HEK293 (cell line): ENCODE results near the gene TMEM51.

Source experiments
- CTCF ChIA-PET: fragments of 350-600 bp; formaldehyde crosslinking; extraction: SDS; loops from one replicate; lab custom pipeline; 2021; ENCODE audit warnings: antibody characterized with exemption; lab: Yijun Ruan, JAX
- POLR2A ChIA-PET: fragments of 300-600 bp; formaldehyde crosslinking; extraction: SDS; loops from one replicate; lab custom pipeline; 2020; ENCODE audit warnings: antibody characterized with exemption, inconsistent platforms; lab: Yijun Ruan, JAX
- H3K27ac ChIP-seq: fragments of 200-500 bp; sonication (Bioruptor generic); 2 replicates; pipeline ENCODE4 v1.5.1; 2014; ENCODE audit warnings: low read depth, low read length, control low read depth, inconsistent platforms; ENCODE audit errors: extremely low read depth
- H3K36me3 ChIP-seq, 2 experiments: fragments of 200-500 bp in 1 of 2; sonication (Bioruptor generic) in 1 of 2; 1 replicate in 1 of 2; 2 replicates in 1 of 2; pipeline ENCODE4 v1.5.1; 2014 to 2017; ENCODE audit warnings: inconsistent platforms in 2 of 2, low read length in 2 of 2; ENCODE audit not compliant: control insufficient read depth in 2 of 2, insufficient read depth in 1 of 2
- H3K4me1 ChIP-seq: fragments of 200-500 bp; sonication (Bioruptor generic); 2 replicates; pipeline ENCODE4 v1.5.1; 2014; ENCODE audit warnings: mild to moderate bottlenecking, low read length, inconsistent platforms; ENCODE audit not compliant: control insufficient read depth, insufficient read depth
- H3K4me3 ChIP-seq: 2 replicates; pipeline ENCODE4 v1.5.1; 2011; ENCODE audit warnings: low read depth, mild to moderate bottlenecking, control low read depth, low read length, moderate library complexity
- H3K9me3 ChIP-seq: fragments of 200-500 bp; sonication (Bioruptor generic); 2 replicates; pipeline ENCODE4 v1.5.1; 2014; ENCODE audit warnings: low read depth, low read length, inconsistent platforms; ENCODE audit not compliant: control insufficient read depth, insufficient read depth
- KLF1 ChIP-seq: fragments of 450-650 bp; formaldehyde crosslinking; IDR thresholded peaks from 2 replicates; pipeline ENCODE4 v1.5.1; 2016; ENCODE audit warnings: missing biosample characterization, missing genetic modification characterization
- MEIS1 ChIP-seq: sonication (generic); formaldehyde crosslinking; IDR thresholded peaks from 2 replicates; pipeline ENCODE4 v1.8.1; 2022; ENCODE audit warnings: missing genetic modification reagents, mild to moderate bottlenecking, borderline replicate concordance
- SCRT2 ChIP-seq: fragments of 450-650 bp; formaldehyde crosslinking; IDR thresholded peaks from 2 replicates; pipeline ENCODE4 v1.5.1; 2016; ENCODE audit warnings: missing biosample characterization, missing genetic modification characterization
- SETDB1 ChIP-seq: IDR thresholded peaks from one replicate; pipeline ENCODE4 v1.6.1; 2017; ENCODE audit warnings: mild to moderate bottlenecking, low read length, moderate library complexity, mixed read lengths; ENCODE audit not compliant: insufficient read length
- ZBTB1 ChIP-seq: fragments of 450-650 bp; formaldehyde crosslinking; IDR thresholded peaks from 2 replicates; pipeline ENCODE4 v1.5.1; 2016; ENCODE audit warnings: missing biosample characterization, missing genetic modification characterization
- ZNF155 ChIP-seq: fragments of 450-650 bp; formaldehyde crosslinking; IDR thresholded peaks from 2 replicates; pipeline ENCODE4 v1.5.1; 2016; ENCODE audit warnings: missing biosample characterization, missing genetic modification characterization
- ZNF169 ChIP-seq: fragments of 450-650 bp; formaldehyde crosslinking; IDR thresholded peaks from 2 replicates; pipeline ENCODE4 v1.5.1; 2016; ENCODE audit warnings: missing biosample characterization, missing genetic modification characterization
- ZNF19 ChIP-seq: fragments of 450-650 bp; formaldehyde crosslinking; IDR thresholded peaks from 2 replicates; pipeline ENCODE4; 2016; ENCODE audit warnings: missing biosample characterization, missing genetic modification characterization, low read depth
- ZNF560 ChIP-seq: fragments of 450-650 bp; formaldehyde crosslinking; IDR thresholded peaks from 2 replicates; pipeline ENCODE4 v1.5.1; 2017; ENCODE audit warnings: missing biosample characterization, missing genetic modification characterization, borderline replicate concordance
- ZNF585B ChIP-seq: fragments of 450-650 bp; formaldehyde crosslinking; IDR thresholded peaks from 2 replicates; pipeline ENCODE4 v1.5.1; 2016; ENCODE audit warnings: missing biosample characterization, missing genetic modification characterization
- ZNF768 ChIP-seq: fragments of 450-650 bp; formaldehyde crosslinking; IDR thresholded peaks from 2 replicates; pipeline ENCODE4 v1.5.1; 2018; ENCODE audit warnings: missing biosample characterization, mild to moderate bottlenecking, missing genetic modification characterization
- TF ChIP-seq, protein P1 (sequence below): fragments of 450-650 bp; formaldehyde crosslinking; IDR thresholded peaks from 2 replicates; pipeline ENCODE4 v1.5.1; 2017; ENCODE audit warnings: missing biosample characterization, missing genetic modification characterization
- TF ChIP-seq, protein P2 (sequence below): fragments of 450-650 bp; formaldehyde crosslinking; conservative IDR thresholded peaks from 2 replicates; pipeline ENCODE4 v1.5.1; 2016; ENCODE audit warnings: low read depth, missing biosample characterization, missing genetic modification characterization
- TF ChIP-seq, protein P3 (sequence below): fragments of 450-650 bp; formaldehyde crosslinking; IDR thresholded peaks from 2 replicates; pipeline ENCODE4 v1.5.1; 2016; ENCODE audit warnings: missing biosample characterization, missing genetic modification characterization, borderline replicate concordance
- TF ChIP-seq, protein P4 (sequence below): fragments of 450-650 bp; formaldehyde crosslinking; IDR thresholded peaks from 2 replicates; pipeline ENCODE4 v1.5.1; 2016; ENCODE audit warnings: missing biosample characterization, missing genetic modification characterization

Gene TMEM51

DNA sequence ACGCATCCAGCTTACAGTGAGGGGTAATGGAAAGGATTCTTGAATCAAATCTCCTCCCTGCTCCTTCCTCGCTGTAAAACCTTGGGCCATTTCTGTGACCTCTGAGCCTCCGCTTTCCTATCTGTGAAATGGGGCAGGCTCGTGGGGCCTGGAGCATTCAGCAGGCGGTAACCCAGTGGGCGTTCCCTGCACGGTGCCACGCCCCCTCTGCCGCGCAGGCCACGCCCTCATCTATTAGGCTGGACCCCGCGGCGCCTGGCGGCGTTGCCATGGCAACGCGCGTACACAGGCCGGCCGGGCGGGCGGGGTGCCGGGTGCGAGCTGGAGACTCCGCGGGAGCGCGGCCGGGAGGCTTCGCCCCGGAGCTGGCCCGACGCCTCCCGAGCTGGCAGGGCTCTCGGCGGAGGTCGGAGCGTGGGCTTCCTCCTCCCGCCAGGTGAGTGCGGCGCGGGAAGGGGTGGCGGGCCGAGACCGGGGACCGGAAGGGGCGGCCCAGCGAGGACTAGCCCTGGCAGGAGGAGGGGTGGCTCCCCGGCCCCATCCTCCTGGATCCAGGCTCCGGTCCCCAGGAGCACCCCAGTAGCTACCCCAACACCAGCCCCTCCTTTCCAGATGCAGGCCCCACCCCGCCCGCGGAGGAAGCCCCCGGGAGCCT lies 93.5 kb downstream of the TMEM51 start, which contains the start of gene FHAD1 (continued):
- TF ChIP-seq, protein P1, sequence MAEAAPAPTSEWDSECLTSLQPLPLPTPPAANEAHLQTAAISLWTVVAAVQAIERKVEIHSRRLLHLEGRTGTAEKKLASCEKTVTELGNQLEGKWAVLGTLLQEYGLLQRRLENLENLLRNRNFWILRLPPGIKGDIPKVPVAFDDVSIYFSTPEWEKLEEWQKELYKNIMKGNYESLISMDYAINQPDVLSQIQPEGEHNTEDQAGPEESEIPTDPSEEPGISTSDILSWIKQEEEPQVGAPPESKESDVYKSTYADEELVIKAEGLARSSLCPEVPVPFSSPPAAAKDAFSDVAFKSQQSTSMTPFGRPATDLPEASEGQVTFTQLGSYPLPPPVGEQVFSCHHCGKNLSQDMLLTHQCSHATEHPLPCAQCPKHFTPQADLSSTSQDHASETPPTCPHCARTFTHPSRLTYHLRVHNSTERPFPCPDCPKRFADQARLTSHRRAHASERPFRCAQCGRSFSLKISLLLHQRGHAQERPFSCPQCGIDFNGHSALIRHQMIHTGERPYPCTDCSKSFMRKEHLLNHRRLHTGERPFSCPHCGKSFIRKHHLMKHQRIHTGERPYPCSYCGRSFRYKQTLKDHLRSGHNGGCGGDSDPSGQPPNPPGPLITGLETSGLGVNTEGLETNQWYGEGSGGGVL (tag by site-specific recombination) = no peak
- no peak for TF ChIP-seq ZNF585B (tag by site-specific recombination)
- no peak for TF ChIP-seq ZNF560 (tag by site-specific recombination)
- TF ChIP-seq, protein P2, sequence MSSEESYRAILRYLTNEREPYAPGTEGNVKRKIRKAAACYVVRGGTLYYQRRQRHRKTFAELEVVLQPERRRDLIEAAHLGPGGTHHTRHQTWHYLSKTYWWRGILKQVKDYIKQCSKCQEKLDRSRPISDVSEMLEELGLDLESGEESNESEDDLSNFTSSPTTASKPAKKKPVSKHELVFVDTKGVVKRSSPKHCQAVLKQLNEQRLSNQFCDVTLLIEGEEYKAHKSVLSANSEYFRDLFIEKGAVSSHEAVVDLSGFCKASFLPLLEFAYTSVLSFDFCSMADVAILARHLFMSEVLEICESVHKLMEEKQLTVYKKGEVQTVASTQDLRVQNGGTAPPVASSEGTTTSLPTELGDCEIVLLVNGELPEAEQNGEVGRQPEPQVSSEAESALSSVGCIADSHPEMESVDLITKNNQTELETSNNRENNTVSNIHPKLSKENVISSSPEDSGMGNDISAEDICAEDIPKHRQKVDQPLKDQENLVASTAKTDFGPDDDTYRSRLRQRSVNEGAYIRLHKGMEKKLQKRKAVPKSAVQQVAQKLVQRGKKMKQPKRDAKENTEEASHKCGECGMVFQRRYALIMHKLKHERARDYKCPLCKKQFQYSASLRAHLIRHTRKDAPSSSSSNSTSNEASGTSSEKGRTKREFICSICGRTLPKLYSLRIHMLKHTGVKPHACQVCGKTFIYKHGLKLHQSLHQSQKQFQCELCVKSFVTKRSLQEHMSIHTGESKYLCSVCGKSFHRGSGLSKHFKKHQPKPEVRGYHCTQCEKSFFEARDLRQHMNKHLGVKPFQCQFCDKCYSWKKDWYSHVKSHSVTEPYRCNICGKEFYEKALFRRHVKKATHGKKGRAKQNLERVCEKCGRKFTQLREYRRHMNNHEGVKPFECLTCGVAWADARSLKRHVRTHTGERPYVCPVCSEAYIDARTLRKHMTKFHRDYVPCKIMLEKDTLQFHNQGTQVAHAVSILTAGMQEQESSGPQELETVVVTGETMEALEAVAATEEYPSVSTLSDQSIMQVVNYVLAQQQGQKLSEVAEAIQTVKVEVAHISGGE (tag by site-specific recombination) = peak; percentile 41; the same call in 1 of the 2 replicates
- TF ChIP-seq ZNF19 = no peak
- TF ChIP-seq SCRT2 (tag by site-specific recombination) = no peak

DNA sequence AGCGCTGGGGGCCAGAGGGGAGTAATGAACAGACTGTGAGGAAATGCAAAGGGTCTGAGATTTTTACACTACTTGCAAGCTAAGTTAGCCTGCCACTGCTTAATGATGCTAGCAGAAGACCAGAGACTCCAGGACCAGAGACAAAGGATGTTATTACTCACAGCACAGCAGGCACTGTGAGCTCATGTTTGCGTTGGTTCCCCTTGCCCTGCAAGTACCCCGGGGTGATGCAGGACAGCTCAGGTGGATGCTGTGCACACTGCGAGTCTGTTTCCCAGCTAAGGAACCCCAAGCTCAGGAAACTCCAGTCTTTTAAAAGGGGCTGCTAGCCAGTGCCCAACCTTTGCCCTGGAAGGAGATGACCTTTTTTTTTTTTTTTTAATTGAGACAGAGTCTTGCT lies 94.7 kb downstream of the TMEM51 start:
- POLR2A ChIA-PET = no interaction called here
- no peak overlapping the region for H3K27ac ChIP-seq
- CTCF ChIA-PET = interaction anchor here (0.6 to 2.9 kb wide), 2 partner anchors 24 to 85 kb away, joined by 4 to 10 read pairs; no protein-coding TSS in a partner anchor

More for the DNA sequence above, 94.7 kb downstream of the TMEM51 start:
- TF ChIP-seq ZNF768 (tag by site-specific recombination) = peak; percentile 48; the same call in 1 of the 2 replicates
- TF ChIP-seq SETDB1 = peak; percentile 25
- TF ChIP-seq KLF1 = no peak
- TF ChIP-seq, protein P3, sequence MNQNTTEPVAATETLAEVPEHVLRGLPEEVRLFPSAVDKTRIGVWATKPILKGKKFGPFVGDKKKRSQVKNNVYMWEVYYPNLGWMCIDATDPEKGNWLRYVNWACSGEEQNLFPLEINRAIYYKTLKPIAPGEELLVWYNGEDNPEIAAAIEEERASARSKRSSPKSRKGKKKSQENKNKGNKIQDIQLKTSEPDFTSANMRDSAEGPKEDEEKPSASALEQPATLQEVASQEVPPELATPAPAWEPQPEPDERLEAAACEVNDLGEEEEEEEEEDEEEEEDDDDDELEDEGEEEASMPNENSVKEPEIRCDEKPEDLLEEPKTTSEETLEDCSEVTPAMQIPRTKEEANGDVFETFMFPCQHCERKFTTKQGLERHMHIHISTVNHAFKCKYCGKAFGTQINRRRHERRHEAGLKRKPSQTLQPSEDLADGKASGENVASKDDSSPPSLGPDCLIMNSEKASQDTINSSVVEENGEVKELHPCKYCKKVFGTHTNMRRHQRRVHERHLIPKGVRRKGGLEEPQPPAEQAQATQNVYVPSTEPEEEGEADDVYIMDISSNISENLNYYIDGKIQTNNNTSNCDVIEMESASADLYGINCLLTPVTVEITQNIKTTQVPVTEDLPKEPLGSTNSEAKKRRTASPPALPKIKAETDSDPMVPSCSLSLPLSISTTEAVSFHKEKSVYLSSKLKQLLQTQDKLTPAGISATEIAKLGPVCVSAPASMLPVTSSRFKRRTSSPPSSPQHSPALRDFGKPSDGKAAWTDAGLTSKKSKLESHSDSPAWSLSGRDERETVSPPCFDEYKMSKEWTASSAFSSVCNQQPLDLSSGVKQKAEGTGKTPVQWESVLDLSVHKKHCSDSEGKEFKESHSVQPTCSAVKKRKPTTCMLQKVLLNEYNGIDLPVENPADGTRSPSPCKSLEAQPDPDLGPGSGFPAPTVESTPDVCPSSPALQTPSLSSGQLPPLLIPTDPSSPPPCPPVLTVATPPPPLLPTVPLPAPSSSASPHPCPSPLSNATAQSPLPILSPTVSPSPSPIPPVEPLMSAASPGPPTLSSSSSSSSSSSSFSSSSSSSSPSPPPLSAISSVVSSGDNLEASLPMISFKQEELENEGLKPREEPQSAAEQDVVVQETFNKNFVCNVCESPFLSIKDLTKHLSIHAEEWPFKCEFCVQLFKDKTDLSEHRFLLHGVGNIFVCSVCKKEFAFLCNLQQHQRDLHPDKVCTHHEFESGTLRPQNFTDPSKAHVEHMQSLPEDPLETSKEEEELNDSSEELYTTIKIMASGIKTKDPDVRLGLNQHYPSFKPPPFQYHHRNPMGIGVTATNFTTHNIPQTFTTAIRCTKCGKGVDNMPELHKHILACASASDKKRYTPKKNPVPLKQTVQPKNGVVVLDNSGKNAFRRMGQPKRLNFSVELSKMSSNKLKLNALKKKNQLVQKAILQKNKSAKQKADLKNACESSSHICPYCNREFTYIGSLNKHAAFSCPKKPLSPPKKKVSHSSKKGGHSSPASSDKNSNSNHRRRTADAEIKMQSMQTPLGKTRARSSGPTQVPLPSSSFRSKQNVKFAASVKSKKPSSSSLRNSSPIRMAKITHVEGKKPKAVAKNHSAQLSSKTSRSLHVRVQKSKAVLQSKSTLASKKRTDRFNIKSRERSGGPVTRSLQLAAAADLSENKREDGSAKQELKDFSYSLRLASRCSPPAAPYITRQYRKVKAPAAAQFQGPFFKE (tag by site-specific recombination) = no peak
- TF ChIP-seq, protein P4, sequence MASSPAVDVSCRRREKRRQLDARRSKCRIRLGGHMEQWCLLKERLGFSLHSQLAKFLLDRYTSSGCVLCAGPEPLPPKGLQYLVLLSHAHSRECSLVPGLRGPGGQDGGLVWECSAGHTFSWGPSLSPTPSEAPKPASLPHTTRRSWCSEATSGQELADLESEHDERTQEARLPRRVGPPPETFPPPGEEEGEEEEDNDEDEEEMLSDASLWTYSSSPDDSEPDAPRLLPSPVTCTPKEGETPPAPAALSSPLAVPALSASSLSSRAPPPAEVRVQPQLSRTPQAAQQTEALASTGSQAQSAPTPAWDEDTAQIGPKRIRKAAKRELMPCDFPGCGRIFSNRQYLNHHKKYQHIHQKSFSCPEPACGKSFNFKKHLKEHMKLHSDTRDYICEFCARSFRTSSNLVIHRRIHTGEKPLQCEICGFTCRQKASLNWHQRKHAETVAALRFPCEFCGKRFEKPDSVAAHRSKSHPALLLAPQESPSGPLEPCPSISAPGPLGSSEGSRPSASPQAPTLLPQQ (tag by site-specific recombination) = no peak
- no peak for TF ChIP-seq ZNF169 (tag by site-specific recombination)
- no peak for TF ChIP-seq ZNF155
- TF ChIP-seq ZBTB1 (tag by site-specific recombination) = no peak
- no peak for TF ChIP-seq MEIS1 (CRISPR knock-in tag)
- Histone ChIP-seq H3K36me3 (no peaks in the 10 kb centered on the region), H3K4me1 (no peaks in the 10 kb centered on the region), H3K4me3 (no peak overlapping the region), H3K9me3 (no peaks in the 10 kb centered on the region)
